ENCODE data around the gene SF3B2. TPM values are rescaled to one million over a fixed set of nuclear protein-coding genes. Genes with fewer than 3 reads are reported as not detected.
"Not testable (repeated sequence)": the region's sequence is repeated elsewhere in the genome, so short reads cannot be mapped to it uniquely, and the experiment has no call there.

Gene SF3B2
- total RNA-seq, 4 donors from 2014 or later, result 92.9 to 186 (median 124) TPM

GRCh38 chr11:66022401-66023185 is 29.6 kb upstream of the SF3B2 start:
- Histone ChIP-seq H3K4me3 (peak overlapping the region; percentile 21 to 49 (median 32)), H3K36me3 (no peaks in the 10 kb centered on the region), H3K27me3 (no peaks in the 10 kb centered on the region), H3K27ac (no peak overlapping the region), H3K9me3 (no peaks in the 10 kb centered on the region), H3K4me1 (no peaks in the 10 kb centered on the region)
- in situ Hi-C loops (cut with MboI; ENCODE audit: low sequenced_read_pairs in 4 of 4), result no loop called here
- ATAC-seq (peak; percentile 83 to 94), DNase-seq (peak; percentile 19 to 47)
- TF ChIP-seq CTCF (IDR thresholded peaks at IDR 0.05 in 4 of 5, conservative IDR thresholded peaks at IDR 0.05 in 1 of 5) (peak; percentile 90 to 97 (median 92)), POLR2A (IDR thresholded peaks at IDR 0.05) (no peak)
- intact Hi-C loops (cut with DNase I; ENCODE audit: low total_unique reads), result loop anchor here (1.0 kb wide), 1 partner anchor 33 kb away; no protein-coding TSS in a partner anchor

- H3K4me3 ChIP-seq; H3K4me1 ChIP-seq; H3K36me3 ChIP-seq; ATAC-seq; intact Hi-C loops (cut with DNase I; ENCODE audit: low total_unique reads); H3K27me3 ChIP-seq; DNase-seq; H3K9me3 ChIP-seq; H3K27ac ChIP-seq; in situ Hi-C loops (cut with MboI; ENCODE audit: low sequenced_read_pairs in 4 of 4): not testable (repeated sequence)
Measured at GRCh38 chr11:66023186-66023440, 29.1 kb upstream of the SF3B2 start.

GRCh38 chr11:66026017-66026529 is 26.1 kb upstream of the SF3B2 start, which contains the start of gene CATSPER1:
Gene CATSPER1, minus strand, starts transcription at chr11:66026479. Its CDS starts 100 bp downstream, at chr11:66026379.
- no peak for DNase-seq
- no peaks in the 10 kb centered on the region for H3K9me3 ChIP-seq
- in situ Hi-C loops (cut with MboI; ENCODE audit: low sequenced_read_pairs in 4 of 4), result no loop called here
- no peak for TF ChIP-seq POLR2A (IDR thresholded peaks at IDR 0.05)
- no peak for TF ChIP-seq CTCF (IDR thresholded peaks at IDR 0.05 in 4 of 5, conservative IDR thresholded peaks at IDR 0.05 in 1 of 5)
- no peak within 1 kb of the TSS for H3K4me3 ChIP-seq
- ATAC-seq, result no peak
- H3K4me1 ChIP-seq, result no peaks in the 10 kb centered on the region
- intact Hi-C loops (cut with DNase I; ENCODE audit: low total_unique reads), result no loop called here
- no peaks in the 10 kb centered on the region for H3K27me3 ChIP-seq
- no peaks in the 10 kb centered on the region for H3K36me3 ChIP-seq
- no peak within 1 kb of the TSS for H3K27ac ChIP-seq

- ATAC-seq (no peak), DNase-seq (no peak)
- intact Hi-C loops (cut with DNase I; ENCODE audit: low total_unique reads) (no loop called here), in situ Hi-C loops (cut with MboI; ENCODE audit: low sequenced_read_pairs in 4 of 4) (no loop called here)
- TF ChIP-seq POLR2A (IDR thresholded peaks at IDR 0.05), result no peak
- no peak for TF ChIP-seq CTCF (IDR thresholded peaks at IDR 0.05 in 4 of 5, conservative IDR thresholded peaks at IDR 0.05 in 1 of 5)
- Histone ChIP-seq H3K36me3 (no peaks in the 10 kb centered on the region), H3K4me1 (no peaks in the 10 kb centered on the region), H3K4me3 (no peak overlapping the region), H3K9me3 (no peaks in the 10 kb centered on the region), H3K27ac (no peak overlapping the region), H3K27me3 (no peaks in the 10 kb centered on the region)
Measured at GRCh38 chr11:66032957-66033735, 19.0 kb upstream of the SF3B2 start.

- Histone ChIP-seq H3K9me3 (no peaks in the 10 kb centered on the region), H3K27ac (no peak overlapping the region), H3K4me1 (no peaks in the 10 kb centered on the region), H3K27me3 (no peaks in the 10 kb centered on the region), H3K36me3 (no peaks in the 10 kb centered on the region), H3K4me3 (no peak overlapping the region)
- intact Hi-C loops (cut with DNase I; ENCODE audit: low total_unique reads) (no loop called here), in situ Hi-C loops (cut with MboI; ENCODE audit: low sequenced_read_pairs in 4 of 4) (no loop called here)
- DNase-seq (no peak), ATAC-seq (no peak)
- no peak for TF ChIP-seq CTCF (IDR thresholded peaks at IDR 0.05 in 4 of 5, conservative IDR thresholded peaks at IDR 0.05 in 1 of 5)
- TF ChIP-seq POLR2A (IDR thresholded peaks at IDR 0.05), result no peak
Measured at GRCh38 chr11:66035653-66036333, 16.4 kb upstream of the SF3B2 start.
